A549 (cell line): ENCODE measurements around the gene NDNF. TPM values are rescaled to one million over a fixed set of nuclear protein-coding genes. Genes with fewer than 3 reads are reported as not detected.

Source experiments
- ATAC-seq, 2 experiments: fragments of 200-7000 bp in 1 of 2; fragments of >200 bp in 1 of 2; cut with Nextera tagmentation in 1 of 2; cut with Tn5 transposase in 1 of 2; 3 replicates each; pipeline versions ENCODE4 v1.8.0 to v1.9.1; 2018 to 2020; ENCODE audit warnings: mild to moderate bottlenecking in 1 of 2, moderate library complexity in 1 of 2
- CTCF ChIA-PET: fragments of 300-600 bp; sonication (Branson Sonifier 250); formaldehyde crosslinking; extraction: SDS; loops from one replicate; lab custom pipeline; 2021; ENCODE audit warnings: antibody characterized with exemption, inconsistent platforms; lab: Yijun Ruan, JAX
- POLR2A ChIA-PET: fragments of 350-600 bp; formaldehyde crosslinking; extraction: SDS; loops from one replicate; lab custom pipeline; 2021; ENCODE audit warnings: antibody characterized with exemption, inconsistent platforms; lab: Yijun Ruan, JAX
- DNase-seq, 2 experiments: peaks; one replicate each; pipeline versions ENCODE4 v3.0.0 to v3.0.0-alpha.2; 2011 to 2016; ENCODE audit warnings: low read depth in 1 of 2, low spot score in 1 of 2
- FAIRE-seq: peaks from 2 replicates; lab custom pipeline; 2011; peaks lifted over from hg19 to GRCh38; lab: Jason Lieb, UNC
- H3K27ac ChIP-seq, 2 experiments: fragments of >200 bp; sonication (Bioruptor Twin); formaldehyde crosslinking; 3 replicates each; pipeline ENCODE4 v1.5.1; 2016 to 2017
- H3K4me1 ChIP-seq: fragments of >200 bp; sonication (Bioruptor Twin); formaldehyde crosslinking; 3 replicates; pipeline ENCODE4 v1.6.1; 2016
- H3K4me2 ChIP-seq: fragments of >200 bp; sonication (Bioruptor Twin); formaldehyde crosslinking; 3 replicates; pipeline ENCODE4 v1.6.1; 2016
- H3K4me3 ChIP-seq: fragments of >200 bp; sonication (Bioruptor Twin); formaldehyde crosslinking; 3 replicates; pipeline ENCODE4 v1.5.1; 2016
- H3K9me3 ChIP-seq: fragments of >200 bp; sonication (Bioruptor Twin); formaldehyde crosslinking; 3 replicates; pipeline ENCODE4 v1.6.1; 2016
- CBX2 ChIP-seq: fragments of 200-600 bp; sonication (generic); IDR thresholded peaks from 2 replicates; pipeline ENCODE4 v1.6.1; 2016; ENCODE audit warnings: low read depth, mild to moderate bottlenecking, borderline replicate concordance
- CEBPB ChIP-seq, 2 experiments: fragments of >200 bp in 1 of 2; sonication (Bioruptor Twin) in 1 of 2; formaldehyde crosslinking in 1 of 2; IDR thresholded peaks; 2 replicates each; pipeline ENCODE4 v1.6.1; 2012 to 2016
- E2F6 ChIP-seq: IDR thresholded peaks from 2 replicates; pipeline ENCODE4 v1.6.1; 2012; ENCODE audit warnings: low read depth, borderline replicate concordance
- EP300 ChIP-seq, 2 experiments: fragments of >200 bp; sonication (Bioruptor Twin); formaldehyde crosslinking; IDR thresholded peaks; 2 replicates in 1 of 2; 3 replicates in 1 of 2; pipeline ENCODE4 v1.6.1; 2016 to 2017
- FOSB ChIP-seq: fragments of 250-450 bp; sonication (Bioruptor Pico); IDR thresholded peaks from 2 replicates; pipeline ENCODE4 v1.5.0; 2020; ENCODE audit warnings: mild to moderate bottlenecking, moderate library complexity
- FOSL2 ChIP-seq, 2 experiments: fragments of 450-650 bp in 1 of 2; fragments of >200 bp in 1 of 2; sonication (Bioruptor Twin) in 1 of 2; formaldehyde crosslinking; IDR thresholded peaks; 2 replicates each; pipeline versions ENCODE4 v1.5.0 to v1.6.1; 2016 to 2020; ENCODE audit warnings: mild to moderate bottlenecking in 1 of 2, moderate library complexity in 1 of 2
- FOXS1 ChIP-seq: fragments of 250-450 bp; sonication (Bioruptor Pico); IDR thresholded peaks from 2 replicates; pipeline ENCODE4 v1.5.0; 2020; ENCODE audit warnings: mild to moderate bottlenecking, moderate library complexity
- GATA3 ChIP-seq: IDR thresholded peaks from 2 replicates; pipeline ENCODE4 v1.6.1; 2012; ENCODE audit warnings: borderline replicate concordance
- HDAC2 ChIP-seq: fragments of 200-600 bp; sonication (generic); IDR thresholded peaks from 2 replicates; pipeline ENCODE4 v1.6.1; 2016
- HEYL ChIP-seq: fragments of 250-450 bp; sonication (Bioruptor Pico); IDR thresholded peaks from 2 replicates; pipeline ENCODE4 v1.8.0; 2021; ENCODE audit warnings: mild to moderate bottlenecking, moderate library complexity
- HOXA7 ChIP-seq: fragments of 250-450 bp; sonication (Bioruptor Pico); IDR thresholded peaks from 2 replicates; pipeline ENCODE4 v1.5.0; 2020; ENCODE audit warnings: mild to moderate bottlenecking, moderate library complexity
- HOXB13 ChIP-seq: fragments of 250-450 bp; sonication (Bioruptor Pico); IDR thresholded peaks from 2 replicates; pipeline ENCODE4 v1.5.0; 2020; ENCODE audit warnings: low read depth, mild to moderate bottlenecking, moderate library complexity
- JUN ChIP-seq, 2 experiments: fragments of >200 bp; sonication (Bioruptor Twin); formaldehyde crosslinking; IDR thresholded peaks; 2 replicates in 1 of 2; 3 replicates in 1 of 2; pipeline ENCODE4 v1.6.1; 2016 to 2017
- KDM1A ChIP-seq: fragments of 200-600 bp; sonication (generic); IDR thresholded peaks from 2 replicates; pipeline ENCODE4 v1.6.1; 2016; ENCODE audit warnings: low read depth, mild to moderate bottlenecking
- KDM5A ChIP-seq: fragments of 200-600 bp; sonication (generic); IDR thresholded peaks from 2 replicates; pipeline ENCODE4 v1.6.1; 2016; ENCODE audit warnings: antibody characterized with exemption, mild to moderate bottlenecking
- MYC ChIP-seq: IDR thresholded peaks from 2 replicates; pipeline ENCODE4 v1.6.1; 2012; ENCODE audit warnings: mild to moderate bottlenecking, inconsistent platforms, low read length, improper control_type of control experiment, borderline replicate concordance
- RARB ChIP-seq: fragments of 250-450 bp; sonication (Bioruptor Pico); IDR thresholded peaks from 2 replicates; pipeline ENCODE4 v1.8.0; 2021; ENCODE audit warnings: mild to moderate bottlenecking, moderate library complexity
- SREBF2 ChIP-seq: fragments of 450-650 bp; IDR thresholded peaks from 2 replicates; pipeline ENCODE4 v1.6.1; 2014; ENCODE audit warnings: mild to moderate bottlenecking, moderate library complexity
- TFCP2L1 ChIP-seq: fragments of 250-450 bp; sonication (Bioruptor Pico); IDR thresholded peaks from 2 replicates; pipeline ENCODE4 v1.5.0; 2021; ENCODE audit warnings: mild to moderate bottlenecking
- ZFP36 ChIP-seq: fragments of 450-650 bp; IDR thresholded peaks from 2 replicates; pipeline ENCODE4 v1.6.1; 2014; ENCODE audit warnings: borderline replicate concordance; ENCODE audit not compliant: partially characterized antibody
- ZSCAN20 ChIP-seq: fragments of 250-450 bp; sonication (Bioruptor Pico); IDR thresholded peaks from 2 replicates; pipeline ENCODE4 v1.8.0; 2022; ENCODE audit warnings: mild to moderate bottlenecking, moderate library complexity
- WGBS: methylation state at CpG from one replicate; pipeline ENCODE4 v1.1.6; 2017; ENCODE audit errors: missing lambda C conversion rate; 5-methylcytosine and 5-hydroxymethylcytosine counted together
- polyA plus RNA-seq, 4 experiments: library from polyadenylated mRNA; depleted of rRNA in 3 of 4; stranded (reverse); fragments of >200 nt; fragmentation: RNase III in 1 of 4; extraction: RNeasy Plus Mini Kit Qiagen cat#74134 plus additional on column Dnase treatment in 1 of 4; gene quantifications; 2 replicates in 3 of 4; 3 replicates in 1 of 4; pipeline ENCODE4 v1.2.3, GENCODE V29; 2011 to 2017

Gene NDNF
- polyA plus RNA-seq, 2 of the 4 experiments (the other 2 are of a cell fraction), result not detected

GRCh38 chr4:121079376-121079775 lies 7.0 kb upstream of the NDNF start (continued):
- TF ChIP-seq CBX2 (no peak), GATA3 (no peak), RARB (no peak), HOXB13 (CRISPR knock-in tag) (no peak)

- FAIRE-seq, result no peak
- TF ChIP-seq HDAC2 (no peak), CEBPB (IDR thresholded peaks at IDR 0.05) (no peak), FOXS1 (CRISPR knock-in tag) (no peak), ZFP36 (no peak), SREBF2 (no peak), EP300 (IDR thresholded peaks at IDR 0.05) (no peak), HEYL (CRISPR knock-in tag) (no peak), FOSL2 (IDR thresholded peaks at IDR 0.05) (no peak), FOSL2 (CRISPR knock-in tag; IDR thresholded peaks at IDR 0.05) (no peak), JUN (IDR thresholded peaks at IDR 0.05) (no peak), MYC (no peak), KDM1A (no peak), E2F6 (no peak), ZSCAN20 (CRISPR knock-in tag) (no peak), HOXA7 (no peak), FOSB (no peak), TFCP2L1 (no peak)
- TF ChIP-seq, all 56 proteins: peak for 0
- ChIA-PET CTCF (no interaction called here), POLR2A (no interaction called here)
- Histone ChIP-seq H3K4me1 (peaks cover 4% of the 10 kb centered on the region; the same call in 1 of the 3 replicates), H3K4me2 (no peak overlapping the region), H3K4me3 (no peak overlapping the region), H3K27ac (no peak overlapping the region), H3K9me3 (no peaks in the 10 kb centered on the region)
- ATAC-seq (no peak), DNase-seq (no peak)
- WGBS, result 21% methylated on average over 5 of the region's 5 CpGs
These were observed 5.2 kb upstream of the NDNF start for GRCh38 chr4:121077496-121077895.

GRCh38 chr4:121076416-121076815 lies 4.1 kb upstream of the NDNF start:
- DNase-seq, result no peak
- 22% methylated on average over 6 of the region's 6 CpGs for whole genome bisulfite sequencing
- ChIA-PET CTCF (no interaction called here), POLR2A (no interaction called here)
- no peak overlapping the region for H3K27ac ChIP-seq
- no peak for ATAC-seq
- TF ChIP-seq FOXS1 (CRISPR knock-in tag) (no peak), FOSB (no peak)
- TF ChIP-seq, all 56 proteins: peak for 0
- no peak for FAIRE-seq
- Histone ChIP-seq H3K4me2 (no peak overlapping the region), H3K4me1 (peaks cover 10% of the 10 kb centered on the region), H3K4me3 (no peak overlapping the region), H3K9me3 (no peaks in the 10 kb centered on the region)

- Histone ChIP-seq H3K4me3 (no peak overlapping the region), H3K27ac (no peak overlapping the region), H3K4me1 (peaks cover 10% of the 10 kb centered on the region), H3K4me2 (no peak overlapping the region), H3K9me3 (no peaks in the 10 kb centered on the region)
- no peak for TF ChIP-seq KDM5A
- FAIRE-seq (no peak), ATAC-seq (no peak), DNase-seq (no peak)
- CTCF ChIA-PET, result no interaction called here
- POLR2A ChIA-PET, result no interaction called here
- WGBS, result 42% methylated on average over 5 of the region's 5 CpGs
These were observed 1.5 kb upstream of the NDNF start for GRCh38 chr4:121073672-121074381.
